Measurements from ENCODE around the gene NSMCE3.

DNA sequence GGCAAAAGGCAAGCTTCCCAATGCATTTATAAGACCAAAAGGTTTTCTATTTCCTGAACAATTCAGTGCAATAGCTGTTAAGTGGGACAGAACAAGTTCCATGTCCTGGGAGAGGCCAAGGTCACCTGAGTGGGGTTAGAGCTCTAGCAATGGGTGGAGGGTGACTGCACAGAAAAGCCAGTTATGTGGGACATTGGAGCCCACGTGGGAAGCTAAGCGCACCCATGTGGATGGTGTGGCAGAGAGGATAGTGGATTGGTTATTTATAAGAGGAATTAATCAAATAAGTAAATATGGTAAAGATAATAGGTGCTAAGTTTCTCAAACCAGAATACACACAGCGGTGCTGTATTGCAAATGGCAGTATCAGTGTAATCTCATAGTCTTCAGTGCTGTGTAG lies 6.3 kb downstream of the NSMCE3 start:
- TF ChIP-seq, protein P1, sequence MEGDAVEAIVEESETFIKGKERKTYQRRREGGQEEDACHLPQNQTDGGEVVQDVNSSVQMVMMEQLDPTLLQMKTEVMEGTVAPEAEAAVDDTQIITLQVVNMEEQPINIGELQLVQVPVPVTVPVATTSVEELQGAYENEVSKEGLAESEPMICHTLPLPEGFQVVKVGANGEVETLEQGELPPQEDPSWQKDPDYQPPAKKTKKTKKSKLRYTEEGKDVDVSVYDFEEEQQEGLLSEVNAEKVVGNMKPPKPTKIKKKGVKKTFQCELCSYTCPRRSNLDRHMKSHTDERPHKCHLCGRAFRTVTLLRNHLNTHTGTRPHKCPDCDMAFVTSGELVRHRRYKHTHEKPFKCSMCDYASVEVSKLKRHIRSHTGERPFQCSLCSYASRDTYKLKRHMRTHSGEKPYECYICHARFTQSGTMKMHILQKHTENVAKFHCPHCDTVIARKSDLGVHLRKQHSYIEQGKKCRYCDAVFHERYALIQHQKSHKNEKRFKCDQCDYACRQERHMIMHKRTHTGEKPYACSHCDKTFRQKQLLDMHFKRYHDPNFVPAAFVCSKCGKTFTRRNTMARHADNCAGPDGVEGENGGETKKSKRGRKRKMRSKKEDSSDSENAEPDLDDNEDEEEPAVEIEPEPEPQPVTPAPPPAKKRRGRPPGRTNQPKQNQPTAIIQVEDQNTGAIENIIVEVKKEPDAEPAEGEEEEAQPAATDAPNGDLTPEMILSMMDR (IDR thresholded peaks at IDR 0.05) = no peak
- TF ChIP-seq POLR2A (IDR thresholded peaks at IDR 0.05) = no peak
- no peak for TF ChIP-seq EP300 (IDR thresholded peaks at IDR 0.05)
- no peak for TF ChIP-seq POLR2AphosphoS5 (IDR thresholded peaks at IDR 0.05)
